HFF-Myc (cell line): ENCODE measurements around the gene CDC42BPA.
A peak's percentile ranks its signal among the peaks of the same experiment; 100 is the strongest.

ENCODE experiments used
- DNase-seq: peaks from one replicate; pipeline ENCODE4 v3.0.0-alpha.2; 2011; ENCODE audit warnings: low read depth; ENCODE audit errors: extremely low read depth
- H3K4me3 ChIP-seq: replicated peaks from 2 replicates; pipeline ENCODE4 v1.5.1; 2011; ENCODE audit warnings: low read depth, mild to moderate bottlenecking, control low read depth, low read length
- CTCF ChIP-seq: IDR thresholded peaks from 2 replicates; pipeline ENCODE4 v1.5.1; 2012; ENCODE audit warnings: mild to moderate bottlenecking, low read depth, low read length, control low read depth; ENCODE audit errors: missing control alignments

CDC42BPA gene

GRCh38 chr1:227323171-227323966, 5.1 kb upstream of the CDC42BPA start:
- no peak for DNase-seq
- TF ChIP-seq CTCF, result no peak
- H3K4me3 ChIP-seq, result no peak overlapping the region

DNA sequence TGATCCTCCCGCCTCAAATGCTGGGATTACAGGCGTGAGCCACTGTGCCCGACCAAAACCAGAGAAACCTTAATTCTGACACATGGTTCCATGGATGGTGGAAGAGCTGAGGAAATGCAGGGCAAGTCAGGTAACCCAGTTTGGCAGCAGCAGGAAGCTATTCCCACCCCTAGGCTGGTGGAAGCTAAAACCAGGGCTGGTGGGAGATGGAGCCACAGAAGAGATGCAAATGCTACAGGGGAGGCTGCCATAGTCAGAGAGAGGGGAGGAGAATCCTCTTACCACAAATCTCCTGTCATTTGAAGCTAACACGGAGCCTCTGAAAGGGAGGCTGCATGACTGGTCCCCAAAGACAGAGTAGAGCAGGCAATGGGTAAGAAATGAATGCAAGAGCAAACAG, 4.1 kb upstream of the CDC42BPA start:
- no peak for DNase-seq
- no peak for TF ChIP-seq CTCF
- H3K4me3 ChIP-seq, result no peak overlapping the region

GRCh38 chr1:227321035-227321434, 2.7 kb upstream of the CDC42BPA start:
- no peak for DNase-seq
- no peak overlapping the region for H3K4me3 ChIP-seq
- no peak for TF ChIP-seq CTCF

DNA sequence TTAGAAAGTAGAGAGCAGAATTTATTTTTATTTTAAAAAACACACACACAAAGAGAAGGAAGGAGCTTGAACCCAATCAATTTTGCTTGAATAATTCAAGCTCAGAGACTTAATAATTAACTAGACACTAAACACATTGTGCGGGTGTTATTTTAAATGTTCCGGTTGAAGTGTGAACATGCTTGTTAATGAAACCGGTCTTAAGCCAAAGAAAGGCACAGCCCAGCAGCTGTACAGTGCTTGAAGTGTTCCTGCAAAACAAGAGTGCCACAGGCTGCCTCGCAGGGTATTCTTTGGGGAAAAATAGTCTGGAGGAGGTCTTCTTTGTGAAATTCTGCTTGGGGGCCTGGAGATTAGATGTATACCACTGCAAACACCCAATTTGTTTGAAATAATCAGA, 2.2 kb upstream of the CDC42BPA start:
- no peak for DNase-seq
- no peak overlapping the region for H3K4me3 ChIP-seq
- TF ChIP-seq CTCF, result no peak

- no peak for DNase-seq
- peak overlapping the region; percentile 84 for H3K4me3 ChIP-seq
- no peak for TF ChIP-seq CTCF
Measured at GRCh38 chr1:227318853-227319607, 738 bp upstream of the CDC42BPA start.

GRCh38 chr1:227317523-227318015, 723 bp downstream of the CDC42BPA start:
- no peak for TF ChIP-seq CTCF
- peak overlapping the region; percentile 84 for H3K4me3 ChIP-seq
- no peak for DNase-seq
